ENCODE measurements around the gene DAAM2. TPM values are rescaled to one million over a fixed set of nuclear protein-coding genes. Genes with fewer than 3 reads are reported as not detected.

The DAAM2 gene
- total RNA-seq, 3 donors from 2014 or later = 0.05 TPM; not detected in 2

GRCh38 chr6:39885691-39886090, 93.5 kb downstream of the DAAM2 start:
- ATAC-seq (no peak), DNase-seq (no peak)
- Mint-ChIP-seq H3K4me3 (no peak overlapping the region), H3K9me3 (no peaks in the 10 kb centered on the region), H3K27me3 (ENCODE audit: low read depth) (peaks cover 11% of the 10 kb centered on the region), H3K4me1 (ENCODE audit: low read depth) (no peaks in the 10 kb centered on the region), H3K36me3 (ENCODE audit: insufficient read depth) (no peaks in the 10 kb centered on the region)

DNA sequence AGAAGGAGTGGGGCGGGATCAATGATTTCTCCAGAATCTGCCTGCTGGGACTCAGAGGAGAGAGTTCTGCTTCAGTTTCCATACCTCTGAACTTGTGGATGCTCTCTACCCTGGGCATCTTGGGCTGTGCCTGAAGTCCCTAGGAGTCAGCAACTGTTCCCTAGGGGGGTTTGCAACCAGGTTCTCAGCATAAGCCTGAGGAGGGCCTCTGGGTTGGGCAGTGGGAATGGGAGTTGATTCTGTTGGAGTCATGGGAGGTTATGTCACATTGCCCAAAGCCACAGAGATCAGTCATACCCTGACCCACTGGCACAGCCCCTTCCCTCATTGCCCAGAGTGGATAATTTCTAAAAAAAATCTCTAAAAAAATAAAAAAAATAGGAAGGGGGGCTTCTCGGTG, 94.7 kb downstream of the DAAM2 start:
- no peaks in the 10 kb centered on the region for H3K36me3 Mint-ChIP-seq (ENCODE audit: insufficient read depth)
- DNase-seq (no peak), ATAC-seq (no peak)
- H3K4me3 Mint-ChIP-seq = no peak overlapping the region
- H3K9me3 Mint-ChIP-seq = no peaks in the 10 kb centered on the region
- no peaks in the 10 kb centered on the region for H3K4me1 Mint-ChIP-seq (ENCODE audit: low read depth)
- H3K27me3 Mint-ChIP-seq (ENCODE audit: low read depth) = peaks cover 14% of the 10 kb centered on the region

GRCh38 chr6:39887692-39888450, 95.7 kb downstream of the DAAM2 start:
- ATAC-seq (no peak), DNase-seq (no peak)
- H3K9me3 Mint-ChIP-seq = no peaks in the 10 kb centered on the region
- H3K4me3 Mint-ChIP-seq = no peak overlapping the region
- H3K27me3 Mint-ChIP-seq (ENCODE audit: low read depth) = peaks cover 14% of the 10 kb centered on the region
- no peaks in the 10 kb centered on the region for H3K36me3 Mint-ChIP-seq (ENCODE audit: insufficient read depth)
- no peaks in the 10 kb centered on the region for H3K4me1 Mint-ChIP-seq (ENCODE audit: low read depth)

DNA sequence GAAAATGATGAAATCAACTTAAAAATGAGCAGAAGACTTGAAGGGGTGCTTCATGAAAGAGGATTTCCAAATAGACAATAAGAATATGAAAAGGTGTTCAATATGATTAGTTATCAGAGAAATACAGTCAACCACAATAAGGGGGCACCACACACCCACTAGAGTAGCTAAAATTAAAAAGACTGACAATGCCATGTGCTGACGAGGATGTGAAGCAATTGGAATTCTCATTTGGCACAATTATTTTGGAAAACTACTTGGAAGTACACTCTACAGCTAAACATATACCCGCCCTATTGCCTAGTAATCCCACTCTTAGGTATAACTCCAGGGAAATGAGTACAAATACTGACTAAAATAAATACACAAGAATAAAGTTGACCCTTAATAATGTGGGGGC, 97.1 kb downstream of the DAAM2 start:
- no peaks in the 10 kb centered on the region for H3K9me3 Mint-ChIP-seq
- DNase-seq = no peak
- H3K27me3 Mint-ChIP-seq (ENCODE audit: low read depth) = peaks cover 14% of the 10 kb centered on the region
- H3K4me3 Mint-ChIP-seq = no peak overlapping the region
- no peaks in the 10 kb centered on the region for H3K4me1 Mint-ChIP-seq (ENCODE audit: low read depth)
- H3K36me3 Mint-ChIP-seq (ENCODE audit: insufficient read depth) = no peaks in the 10 kb centered on the region
- ATAC-seq = no peak

GRCh38 chr6:39891353-39891752, 99.2 kb downstream of the DAAM2 start:
- no peak overlapping the region for H3K4me3 Mint-ChIP-seq
- H3K4me1 Mint-ChIP-seq (ENCODE audit: low read depth) = no peaks in the 10 kb centered on the region
- no peaks in the 10 kb centered on the region for H3K36me3 Mint-ChIP-seq (ENCODE audit: insufficient read depth)
- peaks cover 14% of the 10 kb centered on the region for H3K27me3 Mint-ChIP-seq (ENCODE audit: low read depth)
- DNase-seq (no peak), ATAC-seq (no peak)
- H3K9me3 Mint-ChIP-seq = no peaks in the 10 kb centered on the region

DNA sequence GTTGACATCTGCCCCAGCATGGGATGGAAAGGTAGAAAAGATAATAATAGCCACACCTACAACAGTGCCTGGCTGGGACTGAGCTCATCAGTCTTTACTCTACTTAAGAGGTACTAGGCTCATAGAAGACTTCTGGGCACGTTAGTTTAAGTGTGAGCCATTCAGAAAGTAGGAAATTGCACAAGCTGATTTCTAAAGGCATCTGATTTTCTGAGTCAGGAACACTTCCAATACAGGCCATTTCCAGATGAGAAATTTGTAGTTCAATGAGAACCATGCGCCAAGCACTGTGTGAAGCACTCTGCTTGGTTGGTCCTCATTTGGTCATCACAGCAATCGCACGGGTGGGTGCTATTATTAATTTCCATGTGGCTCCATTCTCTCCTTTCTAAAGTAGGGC, 99.8 kb downstream of the DAAM2 start:
- Mint-ChIP-seq H3K4me1 (ENCODE audit: low read depth) (no peaks in the 10 kb centered on the region), H3K9me3 (no peaks in the 10 kb centered on the region), H3K27me3 (ENCODE audit: low read depth) (peaks cover 11% of the 10 kb centered on the region), H3K36me3 (ENCODE audit: insufficient read depth) (no peaks in the 10 kb centered on the region), H3K4me3 (no peak overlapping the region)
- ATAC-seq (no peak), DNase-seq (no peak)

DNA sequence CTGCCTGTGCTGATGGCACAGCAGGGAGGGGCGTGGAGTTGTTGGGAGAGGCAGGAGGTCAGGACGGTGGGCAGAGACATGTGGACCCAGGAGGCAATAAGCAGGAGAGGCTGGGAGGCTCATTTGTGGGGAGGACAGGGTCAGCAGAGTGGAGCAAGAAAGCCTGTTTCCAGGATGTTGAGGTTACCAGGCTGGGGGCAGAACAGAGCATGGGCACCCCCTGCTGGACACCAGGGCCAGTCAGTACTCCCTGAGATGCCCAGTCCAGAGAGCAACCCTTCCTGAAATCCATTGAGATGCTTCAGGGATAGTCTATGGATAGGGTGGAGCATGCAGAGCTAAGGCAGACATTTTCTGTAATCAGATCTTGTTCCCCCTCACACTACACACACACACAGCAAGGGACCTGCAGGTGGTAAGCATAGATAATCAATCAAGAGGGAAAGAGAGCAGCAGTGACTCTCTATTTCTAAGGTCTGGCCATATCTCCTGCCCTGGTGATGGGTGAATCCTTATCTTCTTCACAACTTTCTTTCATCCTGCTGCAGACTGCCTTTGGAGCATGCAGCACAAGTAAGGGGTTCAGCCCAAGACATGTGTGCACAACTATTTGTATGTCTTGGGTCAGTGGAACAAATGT, 100.4 kb downstream of the DAAM2 start:
- no peak for ATAC-seq
- peaks cover 10% of the 10 kb centered on the region for H3K27me3 Mint-ChIP-seq (ENCODE audit: low read depth)
- DNase-seq = no peak
- no peaks in the 10 kb centered on the region for H3K4me1 Mint-ChIP-seq (ENCODE audit: low read depth)
- H3K4me3 Mint-ChIP-seq = no peak overlapping the region
- no peaks in the 10 kb centered on the region for H3K36me3 Mint-ChIP-seq (ENCODE audit: insufficient read depth)
- no peaks in the 10 kb centered on the region for H3K9me3 Mint-ChIP-seq

DNA sequence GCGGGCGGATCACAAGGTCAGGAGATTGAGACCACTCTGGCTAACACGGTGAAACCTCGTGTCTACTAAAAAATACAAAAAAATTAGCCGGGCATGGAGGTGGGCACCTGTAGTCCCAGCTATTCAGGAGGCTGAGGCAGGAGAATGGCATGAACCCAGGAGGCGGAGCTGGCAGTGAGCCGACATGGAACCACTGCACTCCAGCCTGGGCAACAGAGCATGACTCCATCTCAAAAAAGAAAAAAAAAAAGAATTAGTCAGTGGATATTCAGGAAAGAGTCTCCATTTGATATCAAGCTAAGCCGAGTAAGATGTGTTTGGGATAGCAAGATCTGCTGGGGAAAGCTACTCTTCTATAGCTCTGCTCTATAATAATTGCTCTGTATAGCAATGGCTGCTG, 101.1 kb downstream of the DAAM2 start:
- ATAC-seq (no peak), DNase-seq (no peak)
- Mint-ChIP-seq H3K4me3 (no peak overlapping the region), H3K4me1 (ENCODE audit: low read depth) (no peaks in the 10 kb centered on the region), H3K9me3 (no peaks in the 10 kb centered on the region), H3K27me3 (ENCODE audit: low read depth) (peaks cover 6% of the 10 kb centered on the region), H3K36me3 (ENCODE audit: insufficient read depth) (no peaks in the 10 kb centered on the region)

- DNase-seq (no peak), ATAC-seq (no peak)
- Mint-ChIP-seq H3K27me3 (ENCODE audit: low read depth) (peaks cover 2% of the 10 kb centered on the region), H3K4me1 (ENCODE audit: low read depth) (no peaks in the 10 kb centered on the region), H3K9me3 (no peaks in the 10 kb centered on the region), H3K36me3 (ENCODE audit: insufficient read depth) (no peaks in the 10 kb centered on the region), H3K4me3 (no peak overlapping the region)
Measured at GRCh38 chr6:39896701-39897100, 104.5 kb downstream of the DAAM2 start.

DNA sequence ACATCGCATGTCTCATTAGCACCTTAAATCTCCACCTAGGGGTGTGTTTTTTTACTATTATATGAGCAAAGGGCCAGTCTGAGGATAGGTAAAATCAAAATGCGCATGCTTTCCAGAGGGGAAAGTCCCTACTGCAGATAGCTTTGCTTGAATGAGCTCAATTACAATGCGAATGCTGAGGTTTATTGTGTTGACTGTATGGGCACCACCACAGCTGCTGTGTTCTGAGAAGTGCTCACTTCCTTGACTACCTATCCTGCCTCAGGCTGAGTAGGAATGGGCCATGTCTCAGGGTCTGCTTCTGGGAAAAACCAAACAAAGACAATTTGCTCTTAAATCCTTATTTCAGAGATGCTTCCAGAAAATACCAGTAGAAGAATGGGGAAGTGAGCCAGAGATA, 105.5 kb downstream of the DAAM2 start:
- Mint-ChIP-seq H3K9me3 (no peaks in the 10 kb centered on the region), H3K4me3 (no peak overlapping the region), H3K4me1 (ENCODE audit: low read depth) (no peaks in the 10 kb centered on the region), H3K36me3 (ENCODE audit: insufficient read depth) (no peaks in the 10 kb centered on the region), H3K27me3 (ENCODE audit: low read depth) (peaks cover 2% of the 10 kb centered on the region)
- DNase-seq (no peak), ATAC-seq (no peak)

- DNase-seq (no peak), ATAC-seq (no peak)
- no peaks in the 10 kb centered on the region for H3K4me1 Mint-ChIP-seq (ENCODE audit: low read depth)
- no peaks in the 10 kb centered on the region for H3K9me3 Mint-ChIP-seq
- no peak overlapping the region for H3K4me3 Mint-ChIP-seq
- no peaks in the 10 kb centered on the region for H3K36me3 Mint-ChIP-seq (ENCODE audit: insufficient read depth)
- peaks cover 2% of the 10 kb centered on the region for H3K27me3 Mint-ChIP-seq (ENCODE audit: low read depth)
Measured at GRCh38 chr6:39898625-39899024, 106.4 kb downstream of the DAAM2 start.

DNA sequence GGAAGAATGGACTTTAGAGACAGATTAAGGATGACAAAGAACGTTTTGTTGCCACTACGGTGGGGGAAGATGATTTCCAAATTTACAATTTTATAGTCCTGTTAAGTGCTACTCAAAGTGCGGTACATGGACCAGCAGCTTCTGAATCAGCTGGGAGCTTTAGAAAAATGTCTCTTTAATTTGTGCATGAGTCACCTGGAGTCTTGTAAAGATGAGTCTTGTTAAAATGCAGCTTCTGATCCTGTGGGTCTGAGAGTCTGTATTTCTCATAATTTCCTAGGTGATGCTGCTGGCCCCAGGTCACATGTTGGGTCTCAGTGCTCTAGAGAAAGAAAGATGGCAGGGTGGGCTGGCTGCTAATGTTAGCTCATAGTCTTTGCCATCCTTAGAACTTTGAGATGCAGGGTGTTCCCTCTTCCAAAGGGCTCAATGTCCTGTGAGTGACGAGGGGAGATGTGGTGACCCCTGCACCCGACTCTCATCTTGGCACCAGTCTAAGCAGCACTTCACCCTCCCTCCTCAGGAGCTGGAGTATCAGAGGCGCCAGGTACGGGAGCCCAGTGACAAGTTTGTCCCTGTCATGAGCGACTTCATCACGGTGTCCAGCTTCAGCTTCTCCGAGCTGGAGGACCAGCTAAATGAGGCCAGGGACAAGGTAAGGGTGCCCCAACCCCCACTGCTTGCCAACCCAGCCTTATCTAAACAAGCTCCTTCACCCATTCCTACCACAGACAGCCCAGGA, 107.5 kb downstream of the DAAM2 start:
- DNase-seq (no peak), ATAC-seq (no peak)
- Mint-ChIP-seq H3K4me3 (no peak overlapping the region), H3K9me3 (no peaks in the 10 kb centered on the region), H3K4me1 (ENCODE audit: low read depth) (no peaks in the 10 kb centered on the region), H3K27me3 (ENCODE audit: low read depth) (peaks cover 2% of the 10 kb centered on the region), H3K36me3 (ENCODE audit: insufficient read depth) (no peaks in the 10 kb centered on the region)

DNA sequence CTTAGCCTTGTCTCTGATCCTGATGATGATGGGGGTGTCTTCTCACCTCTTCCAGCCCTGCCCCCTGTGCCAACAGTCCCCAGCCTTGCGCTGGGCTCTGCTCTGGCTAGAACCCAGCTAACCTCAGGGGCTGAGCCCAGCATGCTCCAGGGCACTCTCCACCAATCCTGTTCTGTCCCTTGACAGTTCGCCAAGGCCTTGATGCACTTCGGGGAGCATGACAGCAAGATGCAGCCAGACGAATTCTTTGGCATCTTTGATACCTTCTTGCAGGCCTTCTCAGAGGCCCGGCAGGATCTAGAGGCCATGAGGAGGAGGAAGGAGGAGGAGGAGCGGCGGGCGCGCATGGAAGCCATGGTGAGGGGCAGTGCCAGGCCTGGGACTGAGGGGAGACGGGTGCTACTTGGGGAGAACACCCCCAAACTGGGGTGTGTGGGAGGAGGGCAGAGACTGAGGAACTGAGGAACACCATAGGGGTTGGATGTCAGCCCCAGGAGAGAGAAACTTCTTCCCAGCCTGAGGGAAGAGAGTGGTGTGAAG, 109.0 kb downstream of the DAAM2 start:
- Mint-ChIP-seq H3K4me3 (no peak overlapping the region), H3K36me3 (ENCODE audit: insufficient read depth) (no peaks in the 10 kb centered on the region), H3K27me3 (ENCODE audit: low read depth) (peaks cover 2% of the 10 kb centered on the region), H3K4me1 (ENCODE audit: low read depth) (no peaks in the 10 kb centered on the region), H3K9me3 (no peaks in the 10 kb centered on the region)
- no peak for DNase-seq
- ATAC-seq = no peak

DNA sequence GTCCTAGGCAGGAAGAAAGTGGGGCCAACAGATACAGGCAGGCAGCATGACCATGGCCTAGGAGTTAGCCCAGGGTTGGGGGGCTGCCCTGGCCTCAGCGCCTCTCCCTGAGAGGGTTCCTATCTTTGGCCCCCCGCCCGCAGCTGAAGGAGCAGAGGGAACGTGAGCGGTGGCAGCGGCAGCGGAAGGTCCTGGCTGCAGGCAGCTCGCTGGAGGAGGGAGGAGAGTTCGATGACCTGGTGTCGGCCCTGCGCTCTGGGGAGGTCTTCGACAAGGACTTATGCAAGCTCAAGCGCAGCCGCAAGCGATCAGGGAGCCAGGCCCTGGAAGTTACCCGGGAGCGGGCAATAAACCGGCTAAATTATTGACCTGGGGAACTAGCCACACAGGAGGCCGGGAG, 109.5 kb downstream of the DAAM2 start:
- ATAC-seq = no peak
- Mint-ChIP-seq H3K36me3 (ENCODE audit: insufficient read depth) (no peaks in the 10 kb centered on the region), H3K4me1 (ENCODE audit: low read depth) (no peaks in the 10 kb centered on the region), H3K4me3 (no peak overlapping the region), H3K9me3 (no peaks in the 10 kb centered on the region), H3K27me3 (ENCODE audit: low read depth) (peaks cover 2% of the 10 kb centered on the region)
- no peak for DNase-seq
